ENCODE data around the gene EFHC1. TPM values are rescaled to one million over a fixed set of nuclear protein-coding genes. Genes with fewer than 3 reads are reported as not detected.
A peak's percentile ranks its signal among the peaks of the same experiment; 100 is the strongest.

EFHC1 gene
- total and polyA plus RNA-seq, 2 of the 13 experiments (the other 11 are each of a cell fraction or from before 2014, with no cell fraction given), result 23.4 to 29.5 TPM

DNA sequence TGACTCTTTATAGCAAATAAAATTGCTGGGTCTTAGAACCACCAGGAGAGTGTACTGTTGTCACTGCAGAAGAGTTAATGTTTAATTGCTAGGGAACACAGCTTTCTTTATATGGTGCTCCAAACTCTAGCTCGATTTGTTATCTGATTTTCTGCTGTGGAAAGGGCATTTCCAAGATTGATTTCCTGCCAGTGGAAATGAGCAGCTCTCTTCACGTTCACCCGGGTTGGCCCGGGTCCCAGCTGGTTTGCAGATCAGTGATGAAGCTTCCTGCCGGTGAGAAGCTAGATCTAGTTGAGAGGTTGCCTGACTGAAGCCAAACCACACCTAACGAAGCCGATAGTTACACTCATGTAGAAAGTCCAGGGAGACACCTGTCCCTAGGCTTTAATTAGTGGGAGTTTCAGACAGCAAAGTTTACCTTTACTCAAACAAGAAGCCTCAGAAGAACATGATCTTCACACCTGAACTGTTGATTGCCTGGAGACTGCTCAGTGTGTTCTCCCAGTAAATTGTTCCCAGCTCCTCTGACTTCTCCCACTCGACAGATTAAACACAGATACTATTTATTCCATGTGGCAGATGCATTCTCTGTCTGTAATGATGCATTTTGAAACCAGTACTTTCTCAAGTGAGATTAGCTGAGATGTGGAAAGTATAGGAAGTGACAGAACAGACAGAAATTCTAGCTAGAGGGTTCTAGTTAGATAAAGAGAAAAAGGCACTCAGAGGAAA lies 30.3 kb upstream of the EFHC1 start (continued):
- TF ChIP-seq, protein P1, sequence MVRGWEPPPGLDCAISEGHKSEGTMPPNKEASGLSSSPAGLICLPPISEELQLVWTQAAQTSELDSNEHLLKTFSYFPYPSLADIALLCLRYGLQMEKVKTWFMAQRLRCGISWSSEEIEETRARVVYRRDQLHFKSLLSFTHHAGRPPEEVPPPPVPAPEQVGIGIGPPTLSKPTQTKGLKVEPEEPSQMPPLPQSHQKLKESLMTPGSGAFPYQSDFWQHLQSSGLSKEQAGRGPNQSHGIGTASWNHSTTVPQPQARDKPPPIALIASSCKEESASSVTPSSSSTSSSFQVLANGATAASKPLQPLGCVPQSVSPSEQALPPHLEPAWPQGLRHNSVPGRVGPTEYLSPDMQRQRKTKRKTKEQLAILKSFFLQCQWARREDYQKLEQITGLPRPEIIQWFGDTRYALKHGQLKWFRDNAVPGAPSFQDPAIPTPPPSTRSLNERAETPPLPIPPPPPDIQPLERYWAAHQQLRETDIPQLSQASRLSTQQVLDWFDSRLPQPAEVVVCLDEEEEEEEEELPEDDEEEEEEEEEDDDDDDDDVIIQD (CRISPR knock-in tag; IDR thresholded peaks at IDR 0.05; ENCODE audit: low read depth), result peak; percentile 86; the same call in 1 of the 2 replicates
- TF ChIP-seq, protein P2, sequence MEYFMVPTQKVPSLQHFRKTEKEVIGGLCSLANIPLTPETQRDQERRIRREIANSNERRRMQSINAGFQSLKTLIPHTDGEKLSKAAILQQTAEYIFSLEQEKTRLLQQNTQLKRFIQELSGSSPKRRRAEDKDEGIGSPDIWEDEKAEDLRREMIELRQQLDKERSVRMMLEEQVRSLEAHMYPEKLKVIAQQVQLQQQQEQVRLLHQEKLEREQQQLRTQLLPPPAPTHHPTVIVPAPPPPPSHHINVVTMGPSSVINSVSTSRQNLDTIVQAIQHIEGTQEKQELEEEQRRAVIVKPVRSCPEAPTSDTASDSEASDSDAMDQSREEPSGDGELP (IDR thresholded peaks at IDR 0.05; ENCODE audit: borderline replicate concordance, low read depth), result peak; percentile 95
- TF ChIP-seq NCOA2 (CRISPR knock-in tag; IDR thresholded peaks at IDR 0.05) (peak; percentile 53), MXD4 (CRISPR knock-in tag; IDR thresholded peaks at IDR 0.05) (no peak), ZNF878 (CRISPR knock-in tag; IDR thresholded peaks at IDR 0.05) (0 out of 2 replicates have a peak, but pooled peaks have one; percentile 13), HNF4A (CRISPR knock-in tag; IDR thresholded peaks at IDR 0.05) (peak; percentile 54), MXI1 (IDR thresholded peaks at IDR 0.05; ENCODE audit: borderline replicate concordance, low read depth, low read length) (no peak), ETV6 (CRISPR knock-in tag; conservative IDR thresholded peaks at IDR 0.05) (peak; percentile 44; the same call in 1 of the 2 replicates), ZEB1 (IDR thresholded peaks at IDR 0.05; ENCODE audit: insufficient replicate concordance, low read depth) (peak; percentile 72), ZNF33A (CRISPR knock-in tag; IDR thresholded peaks at IDR 0.05; ENCODE audit: borderline replicate concordance) (peak; percentile 75; the same call in 1 of the 2 replicates), POLR2AphosphoS2 (IDR thresholded peaks at IDR 0.05; ENCODE audit: low read depth, low read length) (no peak), TAF15 (IDR thresholded peaks at IDR 0.05; ENCODE audit: low read depth, low read length, poor library complexity, severe bottlenecking) (no peak)
- TF ChIP-seq, protein P3, sequence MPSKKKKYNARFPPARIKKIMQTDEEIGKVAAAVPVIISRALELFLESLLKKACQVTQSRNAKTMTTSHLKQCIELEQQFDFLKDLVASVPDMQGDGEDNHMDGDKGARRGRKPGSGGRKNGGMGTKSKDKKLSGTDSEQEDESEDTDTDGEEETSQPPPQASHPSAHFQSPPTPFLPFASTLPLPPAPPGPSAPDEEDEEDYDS (CRISPR knock-in tag; IDR thresholded peaks at IDR 0.05), result peak; percentile 54; the same call in 1 of the 2 replicates
- TF ChIP-seq, protein P4, sequence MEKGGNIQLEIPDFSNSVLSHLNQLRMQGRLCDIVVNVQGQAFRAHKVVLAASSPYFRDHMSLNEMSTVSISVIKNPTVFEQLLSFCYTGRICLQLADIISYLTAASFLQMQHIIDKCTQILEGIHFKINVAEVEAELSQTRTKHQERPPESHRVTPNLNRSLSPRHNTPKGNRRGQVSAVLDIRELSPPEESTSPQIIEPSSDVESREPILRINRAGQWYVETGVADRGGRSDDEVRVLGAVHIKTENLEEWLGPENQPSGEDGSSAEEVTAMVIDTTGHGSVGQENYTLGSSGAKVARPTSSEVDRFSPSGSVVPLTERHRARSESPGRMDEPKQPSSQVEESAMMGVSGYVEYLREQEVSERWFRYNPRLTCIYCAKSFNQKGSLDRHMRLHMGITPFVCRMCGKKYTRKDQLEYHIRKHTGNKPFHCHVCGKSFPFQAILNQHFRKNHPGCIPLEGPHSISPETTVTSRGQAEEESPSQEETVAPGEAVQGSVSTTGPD (CRISPR knock-in tag; IDR thresholded peaks at IDR 0.05), result peak; percentile 65; the same call in 1 of the 2 replicates
- TF ChIP-seq, protein P5, sequence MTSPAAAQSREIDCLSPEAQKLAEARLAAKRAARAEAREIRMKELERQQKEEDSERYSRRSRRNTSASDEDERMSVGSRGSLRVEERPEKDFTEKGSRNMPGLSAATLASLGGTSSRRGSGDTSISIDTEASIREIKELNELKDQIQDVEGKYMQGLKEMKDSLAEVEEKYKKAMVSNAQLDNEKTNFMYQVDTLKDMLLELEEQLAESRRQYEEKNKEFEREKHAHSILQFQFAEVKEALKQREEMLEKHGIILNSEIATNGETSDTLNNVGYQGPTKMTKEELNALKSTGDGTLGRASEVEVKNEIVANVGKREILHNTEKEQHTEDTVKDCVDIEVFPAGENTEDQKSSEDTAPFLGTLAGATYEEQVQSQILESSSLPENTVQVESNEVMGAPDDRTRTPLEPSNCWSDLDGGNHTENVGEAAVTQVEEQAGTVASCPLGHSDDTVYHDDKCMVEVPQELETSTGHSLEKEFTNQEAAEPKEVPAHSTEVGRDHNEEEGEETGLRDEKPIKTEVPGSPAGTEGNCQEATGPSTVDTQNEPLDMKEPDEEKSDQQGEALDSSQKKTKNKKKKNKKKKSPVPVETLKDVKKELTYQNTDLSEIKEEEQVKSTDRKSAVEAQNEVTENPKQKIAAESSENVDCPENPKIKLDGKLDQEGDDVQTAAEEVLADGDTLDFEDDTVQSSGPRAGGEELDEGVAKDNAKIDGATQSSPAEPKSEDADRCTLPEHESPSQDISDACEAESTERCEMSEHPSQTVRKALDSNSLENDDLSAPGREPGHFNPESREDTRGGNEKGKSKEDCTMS (CRISPR knock-in tag; conservative IDR thresholded peaks at IDR 0.05), result no peak
- TF ChIP-seq, protein P6, sequence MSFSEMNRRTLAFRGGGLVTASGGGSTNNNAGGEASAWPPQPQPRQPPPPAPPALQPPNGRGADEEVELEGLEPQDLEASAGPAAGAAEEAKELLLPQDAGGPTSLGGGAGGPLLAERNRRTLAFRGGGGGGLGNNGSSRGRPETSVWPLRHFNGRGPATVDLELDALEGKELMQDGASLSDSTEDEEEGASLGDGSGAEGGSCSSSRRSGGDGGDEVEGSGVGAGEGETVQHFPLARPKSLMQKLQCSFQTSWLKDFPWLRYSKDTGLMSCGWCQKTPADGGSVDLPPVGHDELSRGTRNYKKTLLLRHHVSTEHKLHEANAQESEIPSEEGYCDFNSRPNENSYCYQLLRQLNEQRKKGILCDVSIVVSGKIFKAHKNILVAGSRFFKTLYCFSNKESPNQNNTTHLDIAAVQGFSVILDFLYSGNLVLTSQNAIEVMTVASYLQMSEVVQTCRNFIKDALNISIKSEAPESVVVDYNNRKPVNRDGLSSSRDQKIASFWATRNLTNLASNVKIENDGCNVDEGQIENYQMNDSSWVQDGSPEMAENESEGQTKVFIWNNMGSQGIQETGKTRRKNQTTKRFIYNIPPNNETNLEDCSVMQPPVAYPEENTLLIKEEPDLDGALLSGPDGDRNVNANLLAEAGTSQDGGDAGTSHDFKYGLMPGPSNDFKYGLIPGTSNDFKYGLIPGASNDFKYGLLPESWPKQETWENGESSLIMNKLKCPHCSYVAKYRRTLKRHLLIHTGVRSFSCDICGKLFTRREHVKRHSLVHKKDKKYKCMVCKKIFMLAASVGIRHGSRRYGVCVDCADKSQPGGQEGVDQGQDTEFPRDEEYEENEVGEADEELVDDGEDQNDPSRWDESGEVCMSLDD (CRISPR knock-in tag; IDR thresholded peaks at IDR 0.05; ENCODE audit: borderline replicate concordance), result no peak
